Hindlimb muscle (tissue), 1 donor: ENCODE data around the gene C6orf15. TPM values are rescaled to one million over a fixed set of nuclear protein-coding genes. Genes with fewer than 3 reads are reported as not detected.
A peak's percentile ranks its signal among the peaks of the same experiment; 100 is the strongest.

ENCODE experiments used
- DNase-seq: peaks from one replicate; pipeline ENCODE4 v3.0.0-alpha.2; 2013
- polyA plus RNA-seq: library from polyadenylated mRNA; unstranded; fragments of 120-200 nt; gene quantifications from one replicate; pipeline ENCODE4 v1.2.1, GENCODE V29; 2013; ENCODE audit not compliant: insufficient read length

C6orf15 gene
- polyA plus RNA-seq, 1 donor = not detected

GRCh38 chr6:31130751-31131150 is 18.4 kb upstream of the C6orf15 start:
- no peak for DNase-seq

GRCh38 chr6:31129130-31129529 is 16.8 kb upstream of the C6orf15 start:
- DNase-seq = no peak

GRCh38 chr6:31128093-31128676 is 15.8 kb upstream of the C6orf15 start:
- DNase-seq = no peak

- DNase-seq = no peak
Measured at GRCh38 chr6:31126396-31127175, 14.2 kb upstream of the C6orf15 start.

GRCh38 chr6:31125586-31126363 is 13.4 kb upstream of the C6orf15 start:
- no peak for DNase-seq

GRCh38 chr6:31125162-31125561 is 12.8 kb upstream of the C6orf15 start:
- DNase-seq = peak; percentile 63

GRCh38 chr6:31122791-31123706 is 10.7 kb upstream of the C6orf15 start:
- DNase-seq = peak; percentile 63

GRCh38 chr6:31121131-31121790 is 8.9 kb upstream of the C6orf15 start:
- no peak for DNase-seq

- DNase-seq = no peak
Measured at GRCh38 chr6:31120151-31120915, 8.0 kb upstream of the C6orf15 start, which contains the start of gene CDSN. TSS of gene CDSN (minus strand) at chr6:31120446. CDS start at chr6:31120419, 27 bp downstream.

- no peak for DNase-seq
Measured at GRCh38 chr6:31118178-31118577, 5.8 kb upstream of the C6orf15 start.

- DNase-seq = no peak
Measured at GRCh38 chr6:31116661-31117385, 4.4 kb upstream of the C6orf15 start.

GRCh38 chr6:31115941-31116560 is 3.7 kb upstream of the C6orf15 start:
- DNase-seq = no peak

- no peak for DNase-seq
Measured at GRCh38 chr6:31114970-31115849, 2.8 kb upstream of the C6orf15 start.

- peak; percentile 81 for DNase-seq
Measured at GRCh38 chr6:31114541-31114878, 2.1 kb upstream of the C6orf15 start, which contains the start of gene PSORS1C1. TSS of gene PSORS1C1 (plus strand) at chr6:31114800. CDS start at chr6:31129633, 14,833 bp downstream.

GRCh38 chr6:31113861-31114540 is 1.6 kb upstream of the C6orf15 start:
- DNase-seq = no peak

- no peak for DNase-seq
Measured at GRCh38 chr6:31111712-31112111, 663 bp downstream of the C6orf15 start.

- DNase-seq = no peak
Measured at GRCh38 chr6:31110825-31111582, 1.4 kb downstream of the C6orf15 start.
